GM23338 (cell line): ENCODE results near the gene NTNG1. TPM values are rescaled to one million over a fixed set of nuclear protein-coding genes. Genes with fewer than 3 reads are reported as not detected.

Source experiments
- ATAC-seq: fragments of 200-7000 bp; cut with Tn5 transposase; 3 replicates; pipeline ENCODE4 v1.9.1; 2020
- DNase-seq: peaks from one replicate; pipeline ENCODE4 v3.0.0-alpha.2; 2015; ENCODE audit warnings: low spot score
- H2AFZ ChIP-seq: fragments of 200-600 bp; sonication (generic); 2 replicates; pipeline ENCODE4 v1.8.0; 2016; ENCODE audit warnings: antibody characterized with exemption, mild to moderate bottlenecking, moderate library complexity
- H3F3A ChIP-seq: fragments of 200-600 bp; sonication (generic); replicated peaks from 2 replicates; pipeline ENCODE4 v1.8.0; 2017; ENCODE audit warnings: antibody characterized with exemption, mixed run types, low read depth
- H3K27ac ChIP-seq: fragments of 200-600 bp; sonication (generic); 2 replicates; pipeline ENCODE4 v1.6.1; 2016; ENCODE audit warnings: low read depth
- H3K27me3 ChIP-seq: fragments of 200-600 bp; sonication (generic); 2 replicates; pipeline ENCODE4 v1.8.0; 2016; ENCODE audit warnings: mild to moderate bottlenecking, mixed run types, moderate library complexity; ENCODE audit not compliant: insufficient read depth
- H3K36me3 ChIP-seq: fragments of 200-600 bp; sonication (generic); 2 replicates; pipeline ENCODE4 v1.8.0; 2016; ENCODE audit warnings: mild to moderate bottlenecking; ENCODE audit not compliant: insufficient read depth
- H3K4me1 ChIP-seq: fragments of 200-600 bp; sonication (generic); 2 replicates; pipeline ENCODE4 v1.8.0; 2016; ENCODE audit warnings: mild to moderate bottlenecking, moderate library complexity; ENCODE audit not compliant: insufficient read depth
- H3K4me2 ChIP-seq: fragments of 200-600 bp; sonication (generic); 2 replicates; pipeline ENCODE4 v1.7.1; 2017; ENCODE audit warnings: mixed run types
- H3K4me3 ChIP-seq: fragments of 200-600 bp; sonication (generic); 2 replicates; pipeline ENCODE4 v1.6.1; 2016; ENCODE audit warnings: mixed run types
- H3K79me2 ChIP-seq: fragments of 200-600 bp; sonication (generic); replicated peaks from 2 replicates; pipeline ENCODE4 v1.8.0; 2017; ENCODE audit warnings: mild to moderate bottlenecking; ENCODE audit not compliant: insufficient read depth
- H3K9me2 ChIP-seq: fragments of 200-600 bp; sonication (generic); 2 replicates; pipeline ENCODE4 v1.8.0; 2017; ENCODE audit not compliant: insufficient read depth
- H4K20me1 ChIP-seq: fragments of 200-600 bp; sonication (generic); replicated peaks from 2 replicates; pipeline ENCODE4 v1.8.0; 2017; ENCODE audit warnings: mild to moderate bottlenecking; ENCODE audit not compliant: insufficient read depth
- H3K27ac Mint-ChIP-seq: 2 replicates; pipeline ENCODE4 v1.8.0; 2020; ENCODE audit warnings: inconsistent platforms, mild to moderate bottlenecking, moderate library complexity, mixed read lengths
- H3K27me3 Mint-ChIP-seq: 3 replicates; pipeline ENCODE4 v1.8.0; 2022; ENCODE audit warnings: low read depth, mild to moderate bottlenecking, moderate library complexity, mixed read lengths, inconsistent platforms; ENCODE audit not compliant: insufficient read depth, poor library complexity
- H3K36me3 Mint-ChIP-seq: 3 replicates; pipeline ENCODE4 v1.8.0; 2021; ENCODE audit warnings: low read depth, mild to moderate bottlenecking, inconsistent platforms, moderate library complexity, mixed read lengths
- H3K4me1 Mint-ChIP-seq: 3 replicates; pipeline ENCODE4 v1.8.0; 2020; ENCODE audit warnings: mild to moderate bottlenecking, inconsistent platforms, mixed read lengths
- H3K4me3 Mint-ChIP-seq: 3 replicates; pipeline ENCODE4 v1.8.0; 2021; ENCODE audit warnings: moderate library complexity, mild to moderate bottlenecking, inconsistent platforms, mixed read lengths
- H3K9me3 Mint-ChIP-seq: 3 replicates; pipeline ENCODE4 v1.8.0; 2020; ENCODE audit warnings: moderate library complexity, mild to moderate bottlenecking, inconsistent platforms, mixed read lengths
- CREB1 ChIP-seq: fragments of 250-450 bp; sonication (Bioruptor Pico); IDR thresholded peaks from 2 replicates; pipeline ENCODE4 v1.5.0; 2020; ENCODE audit warnings: low read depth, mild to moderate bottlenecking, moderate library complexity
- CTCF ChIP-seq, 2 experiments: fragments of 200-600 bp in 1 of 2; sonication (generic) in 1 of 2; conservative IDR thresholded peaks; 2 replicates each; pipeline versions ENCODE4 v1.5.1 to v1.6.1; 2016 to 2017; ENCODE audit warnings: antibody characterized with exemption in 2 of 2, low read depth in 2 of 2, mild to moderate bottlenecking in 2 of 2, moderate library complexity in 1 of 2
- EZH2 ChIP-seq: fragments of 200-600 bp; sonication (generic); IDR thresholded peaks from one replicate; pipeline ENCODE4 v1.8.0; 2017; ENCODE audit warnings: antibody characterized with exemption, mild to moderate bottlenecking, low read depth; ENCODE audit not compliant: unreplicated experiment
- EZH2phosphoT487 ChIP-seq: fragments of 200-600 bp; sonication (generic); IDR thresholded peaks from one replicate; pipeline ENCODE4 v1.8.1; 2018; ENCODE audit warnings: antibody characterized with exemption; ENCODE audit not compliant: unreplicated experiment
- JUNB ChIP-seq: IDR thresholded peaks from one replicate; pipeline ENCODE4 v1.6.1; 2016; ENCODE audit warnings: antibody characterized with exemption; ENCODE audit not compliant: unreplicated experiment
- NANOG ChIP-seq: IDR thresholded peaks from 2 replicates; pipeline ENCODE4 v1.6.1; 2016; ENCODE audit warnings: antibody characterized with exemption, borderline replicate concordance
- POLR2AphosphoS5 ChIP-seq: IDR thresholded peaks from 2 replicates; pipeline ENCODE4 v1.6.1; 2016; ENCODE audit warnings: antibody characterized with exemption, low read depth
- REST ChIP-seq: IDR thresholded peaks from one replicate; pipeline ENCODE4 v1.6.1; 2018; ENCODE audit warnings: antibody characterized with exemption; ENCODE audit not compliant: unreplicated experiment
- STAT1 ChIP-seq: IDR thresholded peaks from one replicate; pipeline ENCODE4 v1.6.1; 2016; ENCODE audit warnings: antibody characterized with exemption; ENCODE audit not compliant: unreplicated experiment
- ZNF114 ChIP-seq: fragments of 250-450 bp; sonication (Bioruptor Pico); IDR thresholded peaks from 2 replicates; pipeline ENCODE4 v1.5.0; 2020; ENCODE audit warnings: mild to moderate bottlenecking, moderate library complexity
- ZNF331 ChIP-seq: fragments of 250-450 bp; sonication (Bioruptor Pico); IDR thresholded peaks from 2 replicates; pipeline ENCODE4 v1.5.0; 2020; ENCODE audit warnings: low read depth, mild to moderate bottlenecking, moderate library complexity
- ZNF462 ChIP-seq: fragments of 250-450 bp; sonication (Bioruptor Pico); IDR thresholded peaks from 2 replicates; pipeline ENCODE4 v1.5.0; 2020; ENCODE audit warnings: mild to moderate bottlenecking, moderate library complexity
- polyA plus RNA-seq: library from polyadenylated mRNA; unstranded; fragments of >200 nt; fragmentation: Nextera tagmentation; extraction: Ambion mirVana; gene quantifications from 2 replicates; pipeline ENCODE4 v1.2.1, GENCODE V29; 2016
- total RNA-seq: library from RNA; depleted of rRNA; stranded (reverse); fragments of >200 nt; shearing (Covaris generic); gene quantifications from 2 replicates; pipeline ENCODE4 v1.2.3, GENCODE V29; 2014

NTNG1 gene
- total and polyA plus RNA-seq, 2 experiments from 2014 or later: 7.2 to 10.3 TPM

- TF ChIP-seq ZNF462 (CRISPR knock-in tag) (no peak), EZH2 (no peak), ZNF331 (CRISPR knock-in tag) (no peak), NANOG (no peak), JUNB (no peak), ZNF114 (no peak), CREB1 (CRISPR knock-in tag) (no peak)
Observed at GRCh38 chr1:107442551-107442950, 301.7 kb downstream of the NTNG1 start (continued).

DNA sequence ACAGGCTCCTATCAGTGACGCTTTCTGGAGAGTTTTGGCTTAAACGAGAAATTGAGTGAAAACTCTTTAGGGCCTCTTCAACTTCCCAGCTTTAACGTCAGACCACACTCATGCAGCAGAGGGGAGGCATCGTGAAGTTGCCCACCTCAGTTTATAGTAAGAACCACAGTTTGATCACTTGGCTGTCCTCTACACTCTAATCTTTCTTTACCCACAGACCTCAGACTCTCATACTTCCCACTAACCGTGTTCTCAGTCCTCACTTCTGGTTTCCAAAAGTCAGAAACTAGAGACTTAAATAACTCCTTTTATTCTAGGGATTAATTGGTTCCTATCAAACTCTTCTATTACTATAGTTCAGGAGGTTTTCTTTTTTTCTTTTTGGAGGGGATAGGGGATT lies 302.2 kb downstream of the NTNG1 start:
- ATAC-seq: no peak
- TF ChIP-seq STAT1: no peak
- TF ChIP-seq EZH2phosphoT487: no peak
- TF ChIP-seq POLR2AphosphoS5: no peak
- no peak for TF ChIP-seq CTCF (conservative IDR thresholded peaks at IDR 0.05; ENCODE audit: low read depth in 2 of 2)
- no peak for TF ChIP-seq REST
- no peak for TF ChIP-seq JUNB
- TF ChIP-seq CREB1 (CRISPR knock-in tag): no peak
- no peaks in the 10 kb centered on the region for H3K9me3 Mint-ChIP-seq
- no peak overlapping the region for H3K4me2 ChIP-seq
- no peaks in the 10 kb centered on the region; the same call in 2 of the 3 replicates for H3K4me1 Mint-ChIP-seq
- H3K79me2 ChIP-seq: no peaks in the 10 kb centered on the region
- no peaks in the 10 kb centered on the region for H3K36me3 Mint-ChIP-seq
- no peaks in the 10 kb centered on the region for H3F3A ChIP-seq
- H3K27ac ChIP-seq: no peak overlapping the region
- no peaks in the 10 kb centered on the region for H3K4me1 ChIP-seq
- H3K27me3 Mint-ChIP-seq: no peaks in the 10 kb centered on the region
- no peaks in the 10 kb centered on the region for H4K20me1 ChIP-seq
- H3K27ac Mint-ChIP-seq: no peak overlapping the region
- no peaks in the 10 kb centered on the region for H3K36me3 ChIP-seq
- no peak overlapping the region for H3K4me3 ChIP-seq
- no peak overlapping the region for H3K4me3 Mint-ChIP-seq
- H3K27me3 ChIP-seq: no peaks in the 10 kb centered on the region
- no peak for DNase-seq
- no peak overlapping the region for H2AFZ ChIP-seq
- no peaks in the 10 kb centered on the region; the same call in 1 of the 2 replicates for H3K9me2 ChIP-seq
